WTC11 (cell line): ENCODE data around the gene NCOA3.

Experiments
- CREB1 ChIP-seq: sonication (generic); formaldehyde crosslinking; IDR thresholded peaks from 2 replicates; pipeline ENCODE4 v1.8.0; 2023; ENCODE audit warnings: mild to moderate bottlenecking, missing genetic modification reagents
- CTCF ChIP-seq: fragments of 200-600 bp; IDR thresholded peaks from 2 replicates; pipeline ENCODE4 v1.8.0; 2022; ENCODE audit warnings: antibody characterized with exemption
- FOXK1 ChIP-seq: sonication (generic); formaldehyde crosslinking; IDR thresholded peaks from 2 replicates; pipeline ENCODE4 v1.8.0; 2022; ENCODE audit warnings: mild to moderate bottlenecking, moderate library complexity, missing genetic modification reagents
- MAX ChIP-seq: sonication (generic); formaldehyde crosslinking; IDR thresholded peaks from 2 replicates; pipeline ENCODE4 v1.8.0; 2022; ENCODE audit warnings: mild to moderate bottlenecking, missing genetic modification reagents
- NR3C1 ChIP-seq: sonication (generic); formaldehyde crosslinking; conservative IDR thresholded peaks from 2 replicates; pipeline ENCODE4 v1.8.1; 2023; ENCODE audit warnings: low read depth, mild to moderate bottlenecking, missing genetic modification reagents

GRCh38 chr20:47610247-47610944, 108.7 kb downstream of the NCOA3 start:
- TF ChIP-seq FOXK1, result no peak
- TF ChIP-seq CREB1 (CRISPR knock-in tag), result no peak
- no peak for TF ChIP-seq CTCF
- TF ChIP-seq MAX (CRISPR knock-in tag), result no peak
- TF ChIP-seq NR3C1 (CRISPR knock-in tag), result no peak
